ENCODE results near the gene HGFAC.

Gene HGFAC

GRCh38 chr4:3485011-3485791 lies 43.4 kb downstream of the HGFAC start:
- Histone ChIP-seq H3K4me3 (ENCODE audit: low read depth, low read length) (no peak overlapping the region), H3K27ac (no peak overlapping the region), H3K36me3 (replicated peaks) (no peaks in the 10 kb centered on the region), H3K27me3 (replicated peaks) (peaks cover 28% of the 10 kb centered on the region)
- no peak for DNase-seq
- TF ChIP-seq CTCF (IDR thresholded peaks at IDR 0.05; ENCODE audit: low read depth, low read length, missing control alignments), result no peak
- in situ Hi-C loops (cut with HindIII; ENCODE audit: low pct_ligation_motif_present, low sequenced_read_pairs), result no loop called here

- no peak for DNase-seq
- in situ Hi-C loops (cut with HindIII; ENCODE audit: low pct_ligation_motif_present, low sequenced_read_pairs), result no loop called here
- Histone ChIP-seq H3K36me3 (replicated peaks) (no peaks in the 10 kb centered on the region), H3K27me3 (replicated peaks) (peaks cover 28% of the 10 kb centered on the region), H3K4me3 (ENCODE audit: low read depth, low read length) (no peak overlapping the region), H3K27ac (no peak overlapping the region)
- TF ChIP-seq CTCF (IDR thresholded peaks at IDR 0.05; ENCODE audit: low read depth, low read length, missing control alignments), result no peak
These were observed 44.2 kb downstream of the HGFAC start for GRCh38 chr4:3485886-3486540.

GRCh38 chr4:3486541-3487540 lies 45.1 kb downstream of the HGFAC start:
- no peak for TF ChIP-seq CTCF (IDR thresholded peaks at IDR 0.05; ENCODE audit: low read depth, low read length, missing control alignments)
- no peak overlapping the region for H3K27ac ChIP-seq
- H3K36me3 ChIP-seq (replicated peaks), result no peaks in the 10 kb centered on the region
- no peak overlapping the region for H3K4me3 ChIP-seq (ENCODE audit: low read depth, low read length)
- DNase-seq, result no peak
- H3K27me3 ChIP-seq (replicated peaks), result peaks cover 31% of the 10 kb centered on the region
- in situ Hi-C loops (cut with HindIII; ENCODE audit: low pct_ligation_motif_present, low sequenced_read_pairs), result no loop called here

- TF ChIP-seq CTCF (IDR thresholded peaks at IDR 0.05; ENCODE audit: low read depth, low read length, missing control alignments), result no peak
- Histone ChIP-seq H3K27me3 (replicated peaks) (peaks cover 42% of the 10 kb centered on the region), H3K27ac (no peak overlapping the region), H3K4me3 (ENCODE audit: low read depth, low read length) (no peak overlapping the region), H3K36me3 (replicated peaks) (no peaks in the 10 kb centered on the region)
- DNase-seq, result no peak
- in situ Hi-C loops (cut with HindIII; ENCODE audit: low pct_ligation_motif_present, low sequenced_read_pairs), result no loop called here
These were observed 46.1 kb downstream of the HGFAC start for GRCh38 chr4:3487861-3488260.

DNA sequence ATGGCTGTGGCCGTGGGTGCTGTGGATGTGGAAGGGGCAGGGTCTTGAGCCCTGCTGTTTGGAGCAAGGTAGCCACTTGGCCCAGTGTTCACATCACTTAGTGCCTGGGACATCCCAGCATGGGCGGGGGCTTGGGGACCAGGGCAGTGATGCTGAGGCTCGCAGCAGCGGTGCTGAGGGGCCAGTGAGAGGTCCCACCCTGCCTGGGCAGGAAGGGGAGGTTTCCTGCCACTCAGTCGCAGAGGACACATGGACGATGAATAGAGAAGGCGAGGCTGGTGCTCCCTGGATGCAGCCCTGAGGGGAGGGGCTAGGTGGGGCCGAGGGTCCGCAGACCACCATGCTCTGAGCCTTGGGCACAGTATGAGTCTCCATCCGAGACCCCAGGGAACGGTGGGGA lies 47.1 kb downstream of the HGFAC start:
- Histone ChIP-seq H3K27ac (no peak overlapping the region), H3K36me3 (replicated peaks) (no peaks in the 10 kb centered on the region), H3K27me3 (replicated peaks) (peaks cover 41% of the 10 kb centered on the region), H3K4me3 (ENCODE audit: low read depth, low read length) (no peak overlapping the region)
- in situ Hi-C loops (cut with HindIII; ENCODE audit: low pct_ligation_motif_present, low sequenced_read_pairs), result no loop called here
- TF ChIP-seq CTCF (IDR thresholded peaks at IDR 0.05; ENCODE audit: low read depth, low read length, missing control alignments), result no peak
- DNase-seq, result no peak
